Sigmoid colon (tissue), 4 donors: ENCODE results near the gene INAVA.

Experiments used
- CTCF ChIP-seq, 4 experiments: fragments of 450-650 bp in 3 of 4; fragments of 200-600 bp in 1 of 4; IDR thresholded peaks; one replicate each; pipeline ENCODE4 v1.5.1; 2016 to 2019; ENCODE audit warnings: antibody characterized with exemption in 4 of 4, mild to moderate bottlenecking in 3 of 4, moderate library complexity in 2 of 4
- EP300 ChIP-seq, 4 donors: sonication (generic); formaldehyde crosslinking; IDR thresholded peaks; one replicate each; pipeline ENCODE4 v1.6.1; 2017; ENCODE audit warnings: antibody characterized with exemption in 4 of 4
- POLR2A ChIP-seq, 2 donors: fragments of 450-650 bp; IDR thresholded peaks; one replicate each; pipeline ENCODE4 v1.6.1; 2016; ENCODE audit warnings: antibody characterized with exemption in 2 of 2, mild to moderate bottlenecking in 2 of 2, moderate library complexity in 2 of 2

GRCh38 chr1:200877010-200877409 lies 17.7 kb upstream of the INAVA start:
- TF ChIP-seq CTCF (IDR thresholded peaks at IDR 0.05) (no peak), POLR2A (IDR thresholded peaks at IDR 0.05) (no peak), EP300 (IDR thresholded peaks at IDR 0.05) (no peak)
